Activated T-helper 17 cell treated with anti-CD3 and anti-CD28 coated beads, Interleukin-2, amount 50 U/mL, for 72 hours (primary cell): Measurements from ENCODE around the gene FYTTD1. TPM values are rescaled to one million over a fixed set of nuclear protein-coding genes. Genes with fewer than 3 reads are reported as not detected.

Experiments
- ATAC-seq: fragments of 150-1000 bp; cut with Tn5 transposase; replicated peaks from 2 replicates; pipeline ENCODE4 v1.10.0; 2021; ENCODE audit warnings: mild to moderate bottlenecking, moderate library complexity
- H3K27ac Mint-ChIP-seq: one replicate; pipeline ENCODE4 v1.8.0; 2022; ENCODE audit warnings: mixed read lengths
- H3K27me3 Mint-ChIP-seq: one replicate; pipeline ENCODE4 v1.8.0; 2022; ENCODE audit warnings: mixed read lengths
- H3K36me3 Mint-ChIP-seq: one replicate; pipeline ENCODE4 v1.8.0; 2022; ENCODE audit warnings: low read depth, mild to moderate bottlenecking, mixed read lengths
- H3K4me1 Mint-ChIP-seq: one replicate; pipeline ENCODE4 v1.8.0; 2022; ENCODE audit warnings: mixed read lengths
- H3K4me3 Mint-ChIP-seq: one replicate; pipeline ENCODE4 v1.8.0; 2022; ENCODE audit warnings: mild to moderate bottlenecking, mixed read lengths
- H3K9me3 Mint-ChIP-seq: one replicate; pipeline ENCODE4 v1.8.0; 2022; ENCODE audit warnings: mixed read lengths
- total RNA-seq, 2 donors: library from RNA; stranded (reverse); gene quantifications; one replicate each; pipeline ENCODE4 v1.2.3, GENCODE V29; 2022

FYTTD1 gene
- total RNA-seq, 2 donors from 2014 or later, result 14.5 to 23.7 TPM

GRCh38 chr3:197750858-197751737 lies 1.4 kb downstream of the FYTTD1 start:
- peak; percentile 14 for ATAC-seq
- H3K27me3 Mint-ChIP-seq, result no peaks in the 10 kb centered on the region
- H3K4me1 Mint-ChIP-seq, result peaks cover 31% of the 10 kb centered on the region
- H3K36me3 Mint-ChIP-seq, result peaks cover 6% of the 10 kb centered on the region
- H3K9me3 Mint-ChIP-seq, result no peaks in the 10 kb centered on the region
- H3K27ac Mint-ChIP-seq, result peak overlapping the region; percentile 93
- peak overlapping the region; percentile 95 for H3K4me3 Mint-ChIP-seq

GRCh38 chr3:197752107-197752506 lies 2.4 kb downstream of the FYTTD1 start:
- H3K4me1 Mint-ChIP-seq, result peaks cover 34% of the 10 kb centered on the region
- H3K9me3 Mint-ChIP-seq, result no peaks in the 10 kb centered on the region
- no peaks in the 10 kb centered on the region for H3K27me3 Mint-ChIP-seq
- peak overlapping the region; percentile 95 for H3K4me3 Mint-ChIP-seq
- peak; percentile 68 for ATAC-seq
- H3K36me3 Mint-ChIP-seq, result peaks cover 16% of the 10 kb centered on the region
- H3K27ac Mint-ChIP-seq, result peak overlapping the region; percentile 86

- ATAC-seq, result no peak
- Mint-ChIP-seq H3K4me1 (peaks cover 34% of the 10 kb centered on the region), H3K27me3 (no peaks in the 10 kb centered on the region), H3K4me3 (peak overlapping the region; percentile 95), H3K27ac (peak overlapping the region; percentile 86), H3K9me3 (no peaks in the 10 kb centered on the region), H3K36me3 (peaks cover 16% of the 10 kb centered on the region)
Measured at GRCh38 chr3:197753263-197753662, 3.6 kb downstream of the FYTTD1 start.

- Mint-ChIP-seq H3K4me1 (peaks cover 19% of the 10 kb centered on the region), H3K4me3 (peak overlapping the region; percentile 58), H3K27ac (no peak overlapping the region), H3K9me3 (no peaks in the 10 kb centered on the region), H3K36me3 (peaks cover 11% of the 10 kb centered on the region), H3K27me3 (no peaks in the 10 kb centered on the region)
- ATAC-seq, result no peak
Measured at GRCh38 chr3:197756704-197757103, 7.0 kb downstream of the FYTTD1 start.

GRCh38 chr3:197758512-197758911 lies 8.8 kb downstream of the FYTTD1 start:
- no peaks in the 10 kb centered on the region for H3K27me3 Mint-ChIP-seq
- ATAC-seq, result no peak
- no peaks in the 10 kb centered on the region for H3K9me3 Mint-ChIP-seq
- H3K27ac Mint-ChIP-seq, result no peak overlapping the region
- H3K4me3 Mint-ChIP-seq, result no peak overlapping the region
- H3K4me1 Mint-ChIP-seq, result peaks cover 11% of the 10 kb centered on the region
- H3K36me3 Mint-ChIP-seq, result peaks cover 13% of the 10 kb centered on the region

GRCh38 chr3:197761784-197762183 lies 12.1 kb downstream of the FYTTD1 start:
- Mint-ChIP-seq H3K27ac (no peak overlapping the region), H3K36me3 (peaks cover 33% of the 10 kb centered on the region), H3K27me3 (no peaks in the 10 kb centered on the region), H3K9me3 (no peaks in the 10 kb centered on the region), H3K4me1 (no peaks in the 10 kb centered on the region), H3K4me3 (no peak overlapping the region)
- ATAC-seq, result no peak

- Mint-ChIP-seq H3K4me3 (no peak overlapping the region), H3K36me3 (peaks cover 90% of the 10 kb centered on the region), H3K9me3 (no peaks in the 10 kb centered on the region), H3K27ac (peak overlapping the region; percentile 3), H3K27me3 (no peaks in the 10 kb centered on the region), H3K4me1 (no peaks in the 10 kb centered on the region)
- no peak for ATAC-seq
Measured at GRCh38 chr3:197775317-197775716, 25.6 kb downstream of the FYTTD1 start.

GRCh38 chr3:197782230-197782629 lies 32.5 kb downstream of the FYTTD1 start:
- no peaks in the 10 kb centered on the region for H3K27me3 Mint-ChIP-seq
- no peaks in the 10 kb centered on the region for H3K9me3 Mint-ChIP-seq
- H3K4me3 Mint-ChIP-seq, result no peak overlapping the region
- H3K4me1 Mint-ChIP-seq, result no peaks in the 10 kb centered on the region
- H3K36me3 Mint-ChIP-seq, result peaks cover 69% of the 10 kb centered on the region
- ATAC-seq, result no peak
- H3K27ac Mint-ChIP-seq, result no peak overlapping the region

- no peaks in the 10 kb centered on the region for H3K27me3 Mint-ChIP-seq
- H3K4me3 Mint-ChIP-seq, result no peak overlapping the region
- no peak overlapping the region for H3K27ac Mint-ChIP-seq
- H3K9me3 Mint-ChIP-seq, result no peaks in the 10 kb centered on the region
- no peak for ATAC-seq
- peaks cover 51% of the 10 kb centered on the region for H3K36me3 Mint-ChIP-seq
- no peaks in the 10 kb centered on the region for H3K4me1 Mint-ChIP-seq
Measured at GRCh38 chr3:197784019-197784585, 34.4 kb downstream of the FYTTD1 start.

GRCh38 chr3:197787412-197787811 lies 37.7 kb downstream of the FYTTD1 start:
- Mint-ChIP-seq H3K4me1 (peaks cover 4% of the 10 kb centered on the region), H3K36me3 (peaks cover 32% of the 10 kb centered on the region), H3K27me3 (no peaks in the 10 kb centered on the region), H3K9me3 (no peaks in the 10 kb centered on the region), H3K27ac (no peak overlapping the region), H3K4me3 (no peak overlapping the region)
- ATAC-seq, result no peak

- Mint-ChIP-seq H3K27ac (no peak overlapping the region), H3K36me3 (peaks cover 16% of the 10 kb centered on the region), H3K4me1 (peaks cover 10% of the 10 kb centered on the region), H3K27me3 (no peaks in the 10 kb centered on the region), H3K9me3 (no peaks in the 10 kb centered on the region), H3K4me3 (no peak overlapping the region)
- ATAC-seq, result no peak
Measured at GRCh38 chr3:197789309-197789708, 39.6 kb downstream of the FYTTD1 start.

- Mint-ChIP-seq H3K36me3 (peaks cover 13% of the 10 kb centered on the region), H3K27me3 (no peaks in the 10 kb centered on the region), H3K4me1 (peaks cover 10% of the 10 kb centered on the region)
Measured at GRCh38 chr3:197790033-197790432, 40.4 kb downstream of the FYTTD1 start.

GRCh38 chr3:197791113-197791891 lies 41.6 kb downstream of the FYTTD1 start, which contains the start of gene LRCH3:
Gene LRCH3 (plus strand): TSS chr3:197791254. CDS start chr3:197791279, 25 bp downstream.
- Mint-ChIP-seq H3K27me3 (no peaks in the 10 kb centered on the region), H3K9me3 (no peaks in the 10 kb centered on the region), H3K27ac (peak within 1 kb of the TSS; percentile 98), H3K4me3 (peak within 1 kb of the TSS; percentile 97), H3K36me3 (peaks cover 13% of the 10 kb centered on the region), H3K4me1 (peaks cover 15% of the 10 kb centered on the region)
- peak; percentile 74 for ATAC-seq

More at GRCh38 chr3:197790033-197790432, 40.4 kb downstream of the FYTTD1 start:
- peak overlapping the region; percentile 98 for H3K27ac Mint-ChIP-seq
- no peak for ATAC-seq
- H3K9me3 Mint-ChIP-seq, result no peaks in the 10 kb centered on the region
- H3K4me3 Mint-ChIP-seq, result peak overlapping the region; percentile 97

GRCh38 chr3:197791892-197792647 lies 42.4 kb downstream of the FYTTD1 start:
- H3K9me3 Mint-ChIP-seq, result no peaks in the 10 kb centered on the region
- no peaks in the 10 kb centered on the region for H3K27me3 Mint-ChIP-seq
- peaks cover 18% of the 10 kb centered on the region for H3K4me1 Mint-ChIP-seq
- peak overlapping the region; percentile 98 for H3K27ac Mint-ChIP-seq
- H3K4me3 Mint-ChIP-seq, result peak overlapping the region; percentile 97
- ATAC-seq, result peak; percentile 42
- H3K36me3 Mint-ChIP-seq, result peaks cover 13% of the 10 kb centered on the region
